ENCODE measurements around the gene STAB1.
"Not testable (repeated sequence)": the region's sequence is repeated elsewhere in the genome, so short reads cannot be mapped to it uniquely, and the experiment has no call there.

DNA sequence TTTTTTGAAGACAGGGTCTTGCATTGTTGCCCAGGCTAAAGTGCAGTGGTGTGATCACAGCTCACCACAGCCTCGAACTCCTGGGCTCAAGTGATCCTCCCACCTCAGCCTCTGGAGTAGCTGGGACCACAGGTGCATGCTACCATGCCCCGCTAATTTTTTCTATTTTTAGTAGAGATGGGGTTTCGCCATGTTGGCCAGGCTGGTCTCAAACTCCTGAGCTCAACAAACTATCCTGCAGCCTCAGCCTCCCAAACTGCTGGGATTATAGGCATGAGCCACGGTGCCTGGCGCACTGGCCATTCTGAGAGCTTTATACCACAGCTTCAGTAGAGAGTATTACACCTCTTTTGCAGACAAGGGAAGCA is 31.5 kb downstream of the STAB1 start:
- TF ChIP-seq, protein P1, sequence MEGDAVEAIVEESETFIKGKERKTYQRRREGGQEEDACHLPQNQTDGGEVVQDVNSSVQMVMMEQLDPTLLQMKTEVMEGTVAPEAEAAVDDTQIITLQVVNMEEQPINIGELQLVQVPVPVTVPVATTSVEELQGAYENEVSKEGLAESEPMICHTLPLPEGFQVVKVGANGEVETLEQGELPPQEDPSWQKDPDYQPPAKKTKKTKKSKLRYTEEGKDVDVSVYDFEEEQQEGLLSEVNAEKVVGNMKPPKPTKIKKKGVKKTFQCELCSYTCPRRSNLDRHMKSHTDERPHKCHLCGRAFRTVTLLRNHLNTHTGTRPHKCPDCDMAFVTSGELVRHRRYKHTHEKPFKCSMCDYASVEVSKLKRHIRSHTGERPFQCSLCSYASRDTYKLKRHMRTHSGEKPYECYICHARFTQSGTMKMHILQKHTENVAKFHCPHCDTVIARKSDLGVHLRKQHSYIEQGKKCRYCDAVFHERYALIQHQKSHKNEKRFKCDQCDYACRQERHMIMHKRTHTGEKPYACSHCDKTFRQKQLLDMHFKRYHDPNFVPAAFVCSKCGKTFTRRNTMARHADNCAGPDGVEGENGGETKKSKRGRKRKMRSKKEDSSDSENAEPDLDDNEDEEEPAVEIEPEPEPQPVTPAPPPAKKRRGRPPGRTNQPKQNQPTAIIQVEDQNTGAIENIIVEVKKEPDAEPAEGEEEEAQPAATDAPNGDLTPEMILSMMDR (IDR thresholded peaks at IDR 0.05) = not testable (repeated sequence)
- TF ChIP-seq POLR2A (IDR thresholded peaks at IDR 0.05; ENCODE audit: low read depth) = not testable (repeated sequence)
